Gastrocnemius medialis (tissue), 4 donors: ENCODE data around the gene CD96. TPM values are rescaled to one million over a fixed set of nuclear protein-coding genes. Genes with fewer than 3 reads are reported as not detected.

Experiments used
- ATAC-seq, 2 donors: fragments of 150-250 bp; one replicate each; pipeline ENCODE4 v1.9.1; 2016
- DNase-seq, 2 donors: peaks; one replicate each; pipeline ENCODE4 v3.0.0-alpha.2; 2019
- H3K27ac ChIP-seq, 4 donors: fragments of 200-600 bp; sonication (generic); 1 replicate in 1 of 4; 2 replicates in 3 of 4; pipeline ENCODE4 v1.5.1; 2016 to 2018; ENCODE audit warnings: mild to moderate bottlenecking in 2 of 4, moderate library complexity in 1 of 4
- H3K27me3 ChIP-seq, 3 donors: fragments of 200-600 bp; sonication (generic) in 2 of 3; 1 replicate in 1 of 3; 2 replicates in 2 of 3; pipeline versions ENCODE4 v1.5.1 to v1.6.0; 2016 to 2019; ENCODE audit warnings: mild to moderate bottlenecking in 1 of 3, moderate library complexity in 1 of 3
- H3K36me3 ChIP-seq, 2 donors: fragments of 200-600 bp; sonication (generic) in 1 of 2; one replicate each; pipeline ENCODE4 v1.5.1; 2017 to 2018
- H3K4me1 ChIP-seq, 2 donors: fragments of 200-600 bp; sonication (generic) in 1 of 2; one replicate each; pipeline ENCODE4 v1.5.1; 2016 to 2017; ENCODE audit warnings: mild to moderate bottlenecking in 2 of 2
- H3K4me3 ChIP-seq, 4 donors: fragments of 200-600 bp; sonication (generic) in 3 of 4; 1 replicate in 1 of 4; 2 replicates in 3 of 4; pipeline ENCODE4 v1.5.1; 2016 to 2019; ENCODE audit warnings: mild to moderate bottlenecking in 2 of 4
- H3K9me3 ChIP-seq, 3 donors: fragments of 200-600 bp; sonication (generic) in 2 of 3; 1 replicate in 1 of 3; 2 replicates in 2 of 3; pipeline ENCODE4 v1.5.1; 2016 to 2019
- POLR2A ChIP-seq, 2 donors: fragments of 450-650 bp; IDR thresholded peaks; one replicate each; pipeline ENCODE4 v1.6.1; 2017; ENCODE audit warnings: antibody characterized with exemption in 2 of 2, mild to moderate bottlenecking in 2 of 2, moderate library complexity in 2 of 2
- in situ Hi-C, 4 donors: fragments of 200-750 bp; cut with MboI; loops; one replicate each; pipeline versions ENCODE4 v1.15.0 to v1.8.0; 2017; ENCODE audit warnings: low sequenced_read_pairs in 4 of 4
- intact Hi-C: fragments of 100-400 bp; cut with DNase I; formaldehyde crosslinking; loops from one replicate; pipeline ENCODE4 v1.15.1; 2023; ENCODE audit warnings: low total_unique reads
- total RNA-seq, 4 donors: library from RNA; depleted of rRNA; stranded (reverse); fragments of >200 nt; gene quantifications; one replicate each; pipeline versions ENCODE4 v1.1.0 to v1.2.3, GENCODE V29; 2016
- TF ChIP-seq, protein P1 (sequence below), 5 experiments: fragments of 450-650 bp in 3 of 5; fragments of 200-600 bp in 2 of 5; sonication (generic) in 2 of 5; IDR thresholded peaks in 4 of 5; conservative IDR thresholded peaks in 1 of 5; 1 replicate in 4 of 5; 2 replicates in 1 of 5; pipeline ENCODE4 v1.5.1; 2016 to 2019; ENCODE audit warnings: antibody characterized with exemption in 5 of 5, mild to moderate bottlenecking in 3 of 5, moderate library complexity in 3 of 5

The CD96 gene
- total RNA-seq, 4 donors from 2014 or later, result 0.85 TPM; not detected in 3

DNA sequence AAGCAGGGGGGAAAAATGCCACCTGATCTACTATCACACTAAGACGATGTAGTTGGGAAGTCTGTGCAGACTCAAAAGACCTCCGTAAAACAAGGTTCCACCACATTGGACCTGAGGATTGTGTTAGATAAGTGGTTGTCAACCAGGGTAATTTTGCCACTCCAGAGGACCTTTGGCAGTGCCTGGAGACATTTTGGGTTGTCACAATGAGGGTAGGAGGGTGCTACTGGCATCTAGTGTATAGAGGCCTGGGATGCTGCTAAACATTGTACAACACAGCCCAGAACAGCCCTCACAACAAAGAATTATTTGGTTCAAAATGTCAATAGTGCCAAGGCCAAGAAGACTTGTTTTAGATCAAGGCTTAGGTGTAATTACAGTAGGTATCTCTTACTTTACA, 67.7 kb downstream of the CD96 start:
- in situ Hi-C loops, result no loop called here

DNA sequence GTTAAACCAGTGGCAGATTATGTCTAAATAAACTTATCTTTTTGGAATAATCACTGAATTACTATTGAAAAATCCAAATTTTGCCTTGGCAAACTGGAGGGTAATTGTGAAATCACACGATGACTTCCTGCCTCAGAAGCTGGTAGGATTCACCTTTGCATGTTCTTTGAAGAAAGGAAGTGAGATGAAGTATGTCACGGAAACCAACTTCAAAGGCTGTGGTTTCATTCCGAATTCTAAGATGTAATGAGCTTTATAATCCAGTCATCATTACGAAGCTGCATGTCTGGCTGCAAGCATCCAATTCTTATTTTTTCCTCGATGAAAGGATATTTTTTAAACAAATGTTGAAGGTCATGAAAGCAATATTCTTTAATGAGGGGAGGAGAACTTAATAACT, 68.2 kb downstream of the CD96 start:
- no peaks in the 10 kb centered on the region for H3K27me3 ChIP-seq
- intact Hi-C loops, result no loop called here
- TF ChIP-seq, protein P1, sequence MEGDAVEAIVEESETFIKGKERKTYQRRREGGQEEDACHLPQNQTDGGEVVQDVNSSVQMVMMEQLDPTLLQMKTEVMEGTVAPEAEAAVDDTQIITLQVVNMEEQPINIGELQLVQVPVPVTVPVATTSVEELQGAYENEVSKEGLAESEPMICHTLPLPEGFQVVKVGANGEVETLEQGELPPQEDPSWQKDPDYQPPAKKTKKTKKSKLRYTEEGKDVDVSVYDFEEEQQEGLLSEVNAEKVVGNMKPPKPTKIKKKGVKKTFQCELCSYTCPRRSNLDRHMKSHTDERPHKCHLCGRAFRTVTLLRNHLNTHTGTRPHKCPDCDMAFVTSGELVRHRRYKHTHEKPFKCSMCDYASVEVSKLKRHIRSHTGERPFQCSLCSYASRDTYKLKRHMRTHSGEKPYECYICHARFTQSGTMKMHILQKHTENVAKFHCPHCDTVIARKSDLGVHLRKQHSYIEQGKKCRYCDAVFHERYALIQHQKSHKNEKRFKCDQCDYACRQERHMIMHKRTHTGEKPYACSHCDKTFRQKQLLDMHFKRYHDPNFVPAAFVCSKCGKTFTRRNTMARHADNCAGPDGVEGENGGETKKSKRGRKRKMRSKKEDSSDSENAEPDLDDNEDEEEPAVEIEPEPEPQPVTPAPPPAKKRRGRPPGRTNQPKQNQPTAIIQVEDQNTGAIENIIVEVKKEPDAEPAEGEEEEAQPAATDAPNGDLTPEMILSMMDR (IDR thresholded peaks at IDR 0.05 in 4 of 5, conservative IDR thresholded peaks at IDR 0.05 in 1 of 5), result no peak
- no peak for TF ChIP-seq POLR2A (IDR thresholded peaks at IDR 0.05)
- no peak overlapping the region for H3K4me3 ChIP-seq
- in situ Hi-C loops, result no loop called here
- ATAC-seq (no peak), DNase-seq (no peak)
- no peak overlapping the region for H3K27ac ChIP-seq
- H3K4me1 ChIP-seq, result no peaks in the 10 kb centered on the region
- H3K9me3 ChIP-seq, result no peaks in the 10 kb centered on the region
- H3K36me3 ChIP-seq, result no peaks in the 10 kb centered on the region

More for the DNA sequence above, 67.7 kb downstream of the CD96 start:
- Histone ChIP-seq H3K4me3 (no peak overlapping the region), H3K4me1 (no peaks in the 10 kb centered on the region), H3K27ac (no peak overlapping the region), H3K36me3 (no peaks in the 10 kb centered on the region), H3K9me3 (no peaks in the 10 kb centered on the region), H3K27me3 (no peaks in the 10 kb centered on the region)
- ATAC-seq (no peak), DNase-seq (no peak)
- intact Hi-C loops, result no loop called here
- TF ChIP-seq, protein P1 (IDR thresholded peaks at IDR 0.05 in 4 of 5, conservative IDR thresholded peaks at IDR 0.05 in 1 of 5), result no peak
- TF ChIP-seq POLR2A (IDR thresholded peaks at IDR 0.05), result no peak

DNA sequence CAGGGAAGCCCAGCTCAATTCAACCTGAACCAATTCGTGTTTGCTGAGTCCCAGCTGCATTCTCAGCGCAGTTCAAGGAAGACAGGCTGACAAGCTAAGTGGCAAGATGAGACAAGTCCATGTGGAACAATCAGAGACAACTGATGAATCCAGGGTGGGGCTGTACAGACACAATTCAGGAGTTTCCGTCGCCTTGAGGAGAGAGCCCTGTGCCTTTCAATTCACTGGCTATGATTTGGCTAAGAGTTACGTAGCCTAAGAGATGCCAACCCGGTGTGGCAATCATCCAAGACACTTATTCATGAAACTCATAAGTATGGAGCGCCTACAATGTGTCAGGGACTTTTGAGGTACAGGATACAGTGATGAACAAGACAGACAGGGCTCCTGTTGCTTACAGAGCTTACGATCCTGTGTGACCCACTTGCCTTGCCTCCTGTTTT, 68.6 kb downstream of the CD96 start:
- in situ Hi-C loops, result no loop called here
- ATAC-seq (no peak), DNase-seq (no peak)
- intact Hi-C loops, result no loop called here
- Histone ChIP-seq H3K27me3 (no peaks in the 10 kb centered on the region), H3K36me3 (no peaks in the 10 kb centered on the region), H3K27ac (no peak overlapping the region), H3K4me3 (no peak overlapping the region), H3K9me3 (no peaks in the 10 kb centered on the region), H3K4me1 (no peaks in the 10 kb centered on the region)
- TF ChIP-seq POLR2A (IDR thresholded peaks at IDR 0.05), result no peak
- TF ChIP-seq, protein P1 (IDR thresholded peaks at IDR 0.05 in 4 of 5, conservative IDR thresholded peaks at IDR 0.05 in 1 of 5), result no peak

DNA sequence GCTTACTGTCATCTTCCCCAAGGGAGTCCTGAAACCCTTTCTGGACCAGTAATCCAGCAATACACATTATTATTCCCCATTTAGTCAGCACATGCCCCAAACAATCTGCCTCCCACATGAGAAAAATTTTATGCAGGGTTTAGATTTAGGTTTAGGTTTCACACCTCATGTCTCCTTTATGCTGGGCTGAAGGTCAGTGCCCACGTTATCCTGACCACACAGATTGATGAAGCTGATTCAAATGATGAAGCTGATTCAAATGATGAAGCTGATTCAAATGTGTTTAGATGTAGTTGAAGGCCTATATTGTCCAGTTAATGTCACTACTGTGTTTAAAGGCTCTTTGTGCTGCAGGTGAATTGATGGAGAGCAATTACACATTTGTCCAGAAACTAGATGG, 71.3 kb downstream of the CD96 start:
- DNase-seq (no peak), ATAC-seq (no peak)
- in situ Hi-C loops (no loop called here), intact Hi-C loops (no loop called here)
- Histone ChIP-seq H3K4me1 (no peaks in the 10 kb centered on the region), H3K9me3 (no peaks in the 10 kb centered on the region), H3K4me3 (no peak overlapping the region), H3K27ac (no peak overlapping the region), H3K27me3 (no peaks in the 10 kb centered on the region), H3K36me3 (no peaks in the 10 kb centered on the region)
- TF ChIP-seq POLR2A (IDR thresholded peaks at IDR 0.05), result no peak
- TF ChIP-seq, protein P1 (IDR thresholded peaks at IDR 0.05 in 4 of 5, conservative IDR thresholded peaks at IDR 0.05 in 1 of 5), result no peak

DNA sequence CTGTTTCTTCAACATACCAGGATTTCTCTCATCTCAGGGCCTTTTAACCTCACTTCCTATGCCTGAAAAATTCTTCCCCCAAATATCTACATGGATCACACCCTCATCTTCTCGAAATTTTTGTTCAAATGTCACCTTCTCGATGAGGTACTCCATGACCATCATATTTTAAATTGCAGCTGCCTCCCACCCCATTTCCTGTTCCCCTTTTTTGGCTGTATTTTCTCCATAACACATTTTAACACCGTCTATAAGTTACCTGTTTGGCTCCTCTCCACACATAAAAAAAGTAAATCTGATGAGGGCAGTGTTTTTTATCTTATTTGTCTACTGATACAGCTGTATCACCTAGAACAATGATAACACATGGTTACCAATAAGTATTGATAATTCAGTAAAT, 73.9 kb downstream of the CD96 start:
- no peaks in the 10 kb centered on the region for H3K27me3 ChIP-seq
- H3K27ac ChIP-seq, result no peak overlapping the region
- no peaks in the 10 kb centered on the region for H3K9me3 ChIP-seq
- ATAC-seq (no peak), DNase-seq (no peak)
- TF ChIP-seq, protein P1 (IDR thresholded peaks at IDR 0.05 in 4 of 5, conservative IDR thresholded peaks at IDR 0.05 in 1 of 5), result no peak
- TF ChIP-seq POLR2A (IDR thresholded peaks at IDR 0.05), result no peak
- H3K36me3 ChIP-seq, result no peaks in the 10 kb centered on the region
- in situ Hi-C loops (no loop called here), intact Hi-C loops (no loop called here)
- no peaks in the 10 kb centered on the region for H3K4me1 ChIP-seq
- H3K4me3 ChIP-seq, result no peak overlapping the region
